Adrenal gland (tissue), 5 donors: Measurements from ENCODE around the gene MATR3.

Source experiments
- POLR2A ChIP-seq, 2 donors: fragments of 450-650 bp; IDR thresholded peaks; one replicate each; pipeline ENCODE4 v1.6.1; 2017; ENCODE audit warnings: antibody characterized with exemption in 2 of 2, mild to moderate bottlenecking in 2 of 2, moderate library complexity in 1 of 2
- TF ChIP-seq, protein P1 (sequence below), 6 experiments: fragments of 450-650 bp in 4 of 6; fragments of 200-600 bp in 2 of 6; sonication (generic) in 1 of 6; IDR thresholded peaks; 1 replicate in 5 of 6; 2 replicates in 1 of 6; pipeline versions ENCODE4 v1.5.1 to v1.8.0; 2016 to 2021; ENCODE audit warnings: antibody characterized with exemption in 6 of 6, mild to moderate bottlenecking in 2 of 6, moderate library complexity in 1 of 6
- donor health status: DM: no; HTN: no; CAD: no.

DNA sequence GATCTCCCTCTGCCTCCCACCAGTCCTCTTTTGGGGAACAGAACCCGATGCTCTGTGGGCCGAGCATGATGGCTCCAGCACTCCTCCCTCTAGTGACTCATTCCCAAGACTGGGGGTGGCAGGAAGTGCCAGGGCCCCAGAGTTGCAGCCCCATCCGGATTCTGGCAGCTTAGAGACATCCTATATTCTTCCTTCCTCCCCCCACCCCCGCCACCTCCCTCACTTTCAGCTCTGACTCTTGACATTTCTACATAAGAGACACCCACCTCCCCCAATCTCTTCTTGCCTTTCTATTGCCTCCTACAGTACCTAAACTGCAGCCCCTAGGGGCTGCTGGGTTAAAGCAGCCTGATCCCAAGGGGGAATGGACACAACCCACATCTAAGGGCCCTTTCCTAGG lies 47.1 kb upstream of the MATR3 start:
- TF ChIP-seq, protein P1, sequence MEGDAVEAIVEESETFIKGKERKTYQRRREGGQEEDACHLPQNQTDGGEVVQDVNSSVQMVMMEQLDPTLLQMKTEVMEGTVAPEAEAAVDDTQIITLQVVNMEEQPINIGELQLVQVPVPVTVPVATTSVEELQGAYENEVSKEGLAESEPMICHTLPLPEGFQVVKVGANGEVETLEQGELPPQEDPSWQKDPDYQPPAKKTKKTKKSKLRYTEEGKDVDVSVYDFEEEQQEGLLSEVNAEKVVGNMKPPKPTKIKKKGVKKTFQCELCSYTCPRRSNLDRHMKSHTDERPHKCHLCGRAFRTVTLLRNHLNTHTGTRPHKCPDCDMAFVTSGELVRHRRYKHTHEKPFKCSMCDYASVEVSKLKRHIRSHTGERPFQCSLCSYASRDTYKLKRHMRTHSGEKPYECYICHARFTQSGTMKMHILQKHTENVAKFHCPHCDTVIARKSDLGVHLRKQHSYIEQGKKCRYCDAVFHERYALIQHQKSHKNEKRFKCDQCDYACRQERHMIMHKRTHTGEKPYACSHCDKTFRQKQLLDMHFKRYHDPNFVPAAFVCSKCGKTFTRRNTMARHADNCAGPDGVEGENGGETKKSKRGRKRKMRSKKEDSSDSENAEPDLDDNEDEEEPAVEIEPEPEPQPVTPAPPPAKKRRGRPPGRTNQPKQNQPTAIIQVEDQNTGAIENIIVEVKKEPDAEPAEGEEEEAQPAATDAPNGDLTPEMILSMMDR (IDR thresholded peaks at IDR 0.05), result no peak
- TF ChIP-seq POLR2A (IDR thresholded peaks at IDR 0.05), result no peak
